Measurements from ENCODE around the gene ARHGAP29.

Gene ARHGAP29

DNA sequence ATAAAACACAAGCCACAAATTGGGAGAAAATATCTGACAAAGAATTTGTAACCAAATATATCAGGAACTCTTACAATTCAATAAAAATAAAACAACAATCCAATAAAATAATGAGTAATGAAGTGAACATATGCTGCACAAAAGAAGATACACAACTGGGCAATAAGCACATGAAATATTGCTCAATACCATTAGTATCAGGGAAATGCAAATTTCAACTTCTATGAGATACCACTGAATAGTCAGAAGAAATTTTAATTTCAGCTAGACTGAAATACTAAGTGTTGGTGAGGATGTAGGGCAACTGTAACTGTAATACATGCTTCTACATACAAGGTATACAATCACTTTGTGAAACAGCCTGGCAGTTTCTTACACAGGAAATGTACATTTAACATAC, 7.4 kb upstream of the ARHGAP29 start:
- TF ChIP-seq CTCF (IDR thresholded peaks at IDR 0.05; ENCODE audit: low read depth, low read length) = no peak

GRCh38 chr1:94243665-94244064, 6.3 kb upstream of the ARHGAP29 start:
- no peak for TF ChIP-seq CTCF (IDR thresholded peaks at IDR 0.05; ENCODE audit: low read depth, low read length)
- no peak for DNase-seq (ENCODE audit: extremely low read depth, low read depth)

More for the DNA sequence above, 7.4 kb upstream of the ARHGAP29 start:
- DNase-seq (ENCODE audit: extremely low read depth, low read depth) = no peak

GRCh38 chr1:94240822-94241221, 3.4 kb upstream of the ARHGAP29 start:
- no peak for DNase-seq (ENCODE audit: extremely low read depth, low read depth)
- no peak; the same call in 1 of the 2 replicates for TF ChIP-seq CTCF (IDR thresholded peaks at IDR 0.05; ENCODE audit: low read depth, low read length)

GRCh38 chr1:94239796-94240195, 2.4 kb upstream of the ARHGAP29 start:
- TF ChIP-seq CTCF (IDR thresholded peaks at IDR 0.05; ENCODE audit: low read depth, low read length) = no peak
- DNase-seq (ENCODE audit: extremely low read depth, low read depth) = no peak

DNA sequence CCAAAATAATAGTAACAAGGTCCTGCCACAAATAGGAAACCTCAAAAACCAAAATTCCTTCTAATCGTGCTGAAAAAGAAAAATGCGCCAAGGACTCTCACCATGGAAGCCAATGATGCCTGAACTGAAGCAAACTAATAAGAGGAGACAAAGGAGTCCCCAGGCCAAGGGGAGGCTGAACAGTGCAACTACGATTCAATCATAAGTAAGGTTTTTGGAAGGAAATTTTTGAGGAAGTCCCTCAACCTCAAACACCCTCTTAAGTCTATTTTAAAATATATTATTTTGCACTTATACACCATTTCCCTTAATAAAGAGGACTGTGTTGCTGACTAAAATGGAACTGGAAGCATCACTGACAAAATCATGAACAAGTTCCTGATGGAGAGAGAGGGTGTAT, 1.7 kb upstream of the ARHGAP29 start:
- DNase-seq (ENCODE audit: extremely low read depth, low read depth) = no peak
- TF ChIP-seq CTCF (IDR thresholded peaks at IDR 0.05; ENCODE audit: low read depth, low read length) = no peak

- DNase-seq (ENCODE audit: extremely low read depth, low read depth) = no peak
Observed at GRCh38 chr1:94236630-94237290, 624 bp downstream of the ARHGAP29 start.

More at GRCh38 chr1:94236630-94237290, 624 bp downstream of the ARHGAP29 start:
- peak; percentile 39 for TF ChIP-seq CTCF (IDR thresholded peaks at IDR 0.05; ENCODE audit: low read depth, low read length)
